ENCODE results near the gene CCDC43.
"Not testable (repeated sequence)": the region's sequence is repeated elsewhere in the genome, so short reads cannot be mapped to it uniquely, and the experiment has no call there.

CCDC43 gene

GRCh38 chr17:44666006-44666405, 23.6 kb downstream of the CCDC43 start:
- DNase-seq = no peak

GRCh38 chr17:44664867-44665266, 24.7 kb downstream of the CCDC43 start:
- no peak for DNase-seq

- no peak for DNase-seq
Observed at GRCh38 chr17:44663095-44663494, 26.5 kb downstream of the CCDC43 start.

GRCh38 chr17:44661835-44662234, 27.7 kb downstream of the CCDC43 start:
- DNase-seq = no peak

GRCh38 chr17:44655983-44656710, 33.4 kb downstream of the CCDC43 start, which contains the start of gene MEIOC:
TSS of gene MEIOC (plus strand) at chr17:44656468. CDS start at chr17:44656614, 146 bp downstream.
- no peak for DNase-seq

GRCh38 chr17:44653954-44654353, 35.6 kb downstream of the CCDC43 start:
- no peak for DNase-seq

- DNase-seq = no peak
Observed at GRCh38 chr17:44653384-44653783, 36.2 kb downstream of the CCDC43 start.

- no peak for DNase-seq
Observed at GRCh38 chr17:44652727-44653126, 36.8 kb downstream of the CCDC43 start.

- no peak for DNase-seq
Observed at GRCh38 chr17:44651228-44651627, 38.3 kb downstream of the CCDC43 start.

GRCh38 chr17:44648963-44649362, 40.6 kb downstream of the CCDC43 start:
- DNase-seq = no peak

- DNase-seq = no peak
Observed at GRCh38 chr17:44647736-44648135, 41.8 kb downstream of the CCDC43 start.

- DNase-seq = no peak
Observed at GRCh38 chr17:44646280-44646679, 43.3 kb downstream of the CCDC43 start.

GRCh38 chr17:44645341-44645740, 44.2 kb downstream of the CCDC43 start:
- no peak for DNase-seq

- no peak for DNase-seq
Observed at GRCh38 chr17:44642834-44643233, 46.7 kb downstream of the CCDC43 start.

GRCh38 chr17:44637066-44637465, 52.5 kb downstream of the CCDC43 start:
- DNase-seq = no peak

GRCh38 chr17:44636562-44636961, 53.0 kb downstream of the CCDC43 start:
- no peak for DNase-seq

GRCh38 chr17:44634401-44634800, 55.2 kb downstream of the CCDC43 start:
- not testable (repeated sequence) for DNase-seq

GRCh38 chr17:44633998-44634397, 55.6 kb downstream of the CCDC43 start:
- DNase-seq = no peak

- DNase-seq = no peak
Observed at GRCh38 chr17:44630703-44631102, 58.9 kb downstream of the CCDC43 start.

GRCh38 chr17:44629314-44629713, 60.3 kb downstream of the CCDC43 start:
- DNase-seq = no peak

GRCh38 chr17:44628243-44629188, 61.1 kb downstream of the CCDC43 start:
- no peak for DNase-seq

GRCh38 chr17:44627513-44628242, 61.9 kb downstream of the CCDC43 start:
- DNase-seq = no peak

Measured in NCI-H1436 treated with DMSO at 0.1 percent for 48 hours (cell line).